ENCODE data around the gene EPS15.
"Not testable (repeated sequence)": the region's sequence is repeated elsewhere in the genome, so short reads cannot be mapped to it uniquely, and the experiment has no call there.

Gene EPS15

GRCh38 chr1:51472359-51472758, 46.7 kb downstream of the EPS15 start:
- Histone ChIP-seq H3K4me3 (no peak overlapping the region), H3K27ac (no peak overlapping the region)
- TF ChIP-seq CTCF (IDR thresholded peaks at IDR 0.05): no peak
- no peak for DNase-seq (ENCODE audit: low spot score)

- no peak for DNase-seq (ENCODE audit: low spot score)
- Histone ChIP-seq H3K27ac (no peak overlapping the region), H3K4me3 (no peak overlapping the region)
- no peak for TF ChIP-seq CTCF (IDR thresholded peaks at IDR 0.05)
Observed at GRCh38 chr1:51469518-51469917, 49.5 kb downstream of the EPS15 start.

GRCh38 chr1:51464828-51465227, 54.2 kb downstream of the EPS15 start:
- Histone ChIP-seq H3K27ac (no peak overlapping the region), H3K4me3 (no peak overlapping the region)
- no peak for DNase-seq (ENCODE audit: low spot score)
- no peak for TF ChIP-seq CTCF (IDR thresholded peaks at IDR 0.05)

GRCh38 chr1:51463561-51463960, 55.5 kb downstream of the EPS15 start:
- TF ChIP-seq CTCF (IDR thresholded peaks at IDR 0.05): no peak
- no peak overlapping the region for H3K27ac ChIP-seq
- no peak overlapping the region for H3K4me3 ChIP-seq
- DNase-seq (ENCODE audit: low spot score): no peak

- not testable (repeated sequence) for H3K27ac ChIP-seq; H3K4me3 ChIP-seq; DNase-seq (ENCODE audit: low spot score)
Observed at GRCh38 chr1:51462289-51462688, 56.8 kb downstream of the EPS15 start.

- DNase-seq (ENCODE audit: low spot score): no peak
- no peak overlapping the region for H3K4me3 ChIP-seq
- H3K27ac ChIP-seq: no peak overlapping the region
- no peak for TF ChIP-seq CTCF (IDR thresholded peaks at IDR 0.05)
Observed at GRCh38 chr1:51454554-51454953, 64.5 kb downstream of the EPS15 start.

- H3K4me3 ChIP-seq: no peak overlapping the region
Observed at GRCh38 chr1:51453010-51453409, 66.1 kb downstream of the EPS15 start.

GRCh38 chr1:51448844-51449454, 70.1 kb downstream of the EPS15 start:
- H3K4me3 ChIP-seq; H3K27ac ChIP-seq; DNase-seq (ENCODE audit: low spot score): not testable (repeated sequence)

More at GRCh38 chr1:51453010-51453409, 66.1 kb downstream of the EPS15 start:
- H3K27ac ChIP-seq: no peak overlapping the region
- no peak for DNase-seq (ENCODE audit: low spot score)
- no peak for TF ChIP-seq CTCF (IDR thresholded peaks at IDR 0.05)

Measured in coronary artery (tissue), 2 donors.